SK-N-SH (cell line): ENCODE measurements around the gene THBS3.
"Not testable (repeated sequence)": the region's sequence is repeated elsewhere in the genome, so short reads cannot be mapped to it uniquely, and the experiment has no call there.

Experiments used
- CTCF ChIP-seq: fragments of 200-600 bp; sonication (generic); IDR thresholded peaks from 2 replicates; pipeline ENCODE4 v1.6.1; 2017; ENCODE audit warnings: antibody characterized with exemption, mild to moderate bottlenecking, moderate library complexity
- ELF1 ChIP-seq: IDR thresholded peaks from 2 replicates; pipeline ENCODE4 v1.4.0; 2012
- EP300 ChIP-seq, 2 experiments: IDR thresholded peaks; 2 replicates each; pipeline versions ENCODE4 v1.4.0 to v1.6.1; 2012; ENCODE audit warnings: borderline replicate concordance in 1 of 2, low read depth in 1 of 2, low read length in 1 of 2
- MXI1 ChIP-seq: IDR thresholded peaks from 2 replicates; pipeline ENCODE4 v1.6.1; 2012; ENCODE audit warnings: mild to moderate bottlenecking, low read depth, low read length, improper control_type of control experiment
- RAD21 ChIP-seq: IDR thresholded peaks from 2 replicates; pipeline ENCODE4 v1.6.1; 2012; ENCODE audit warnings: mild to moderate bottlenecking, low read length
- RFX5 ChIP-seq: IDR thresholded peaks from 2 replicates; pipeline ENCODE4 v1.6.1; 2012; ENCODE audit warnings: mild to moderate bottlenecking, improper control_type of control experiment, low read length
- TEAD4 ChIP-seq: IDR thresholded peaks from 2 replicates; pipeline ENCODE4 v1.4.0; 2012; ENCODE audit warnings: mild to moderate bottlenecking, borderline replicate concordance; ENCODE audit not compliant: insufficient read depth
- USF2 ChIP-seq: fragments of 150-350 bp; IDR thresholded peaks from 2 replicates; pipeline ENCODE4 v1.6.1; 2017; ENCODE audit warnings: antibody characterized with exemption, low read length, low read depth, borderline replicate concordance

- TF ChIP-seq ELF1; USF2; MXI1; RAD21; CTCF; TEAD4; RFX5; EP300 (IDR thresholded peaks at IDR 0.05; ENCODE audit: borderline replicate concordance in 1 of 2, low read depth in 1 of 2, low read length in 1 of 2): not testable (repeated sequence)
These were observed 13.8 kb downstream of the THBS3 start for GRCh38 chr1:155193991-155194240.
